ENCODE results near the gene CHPF2.

The CHPF2 gene

DNA sequence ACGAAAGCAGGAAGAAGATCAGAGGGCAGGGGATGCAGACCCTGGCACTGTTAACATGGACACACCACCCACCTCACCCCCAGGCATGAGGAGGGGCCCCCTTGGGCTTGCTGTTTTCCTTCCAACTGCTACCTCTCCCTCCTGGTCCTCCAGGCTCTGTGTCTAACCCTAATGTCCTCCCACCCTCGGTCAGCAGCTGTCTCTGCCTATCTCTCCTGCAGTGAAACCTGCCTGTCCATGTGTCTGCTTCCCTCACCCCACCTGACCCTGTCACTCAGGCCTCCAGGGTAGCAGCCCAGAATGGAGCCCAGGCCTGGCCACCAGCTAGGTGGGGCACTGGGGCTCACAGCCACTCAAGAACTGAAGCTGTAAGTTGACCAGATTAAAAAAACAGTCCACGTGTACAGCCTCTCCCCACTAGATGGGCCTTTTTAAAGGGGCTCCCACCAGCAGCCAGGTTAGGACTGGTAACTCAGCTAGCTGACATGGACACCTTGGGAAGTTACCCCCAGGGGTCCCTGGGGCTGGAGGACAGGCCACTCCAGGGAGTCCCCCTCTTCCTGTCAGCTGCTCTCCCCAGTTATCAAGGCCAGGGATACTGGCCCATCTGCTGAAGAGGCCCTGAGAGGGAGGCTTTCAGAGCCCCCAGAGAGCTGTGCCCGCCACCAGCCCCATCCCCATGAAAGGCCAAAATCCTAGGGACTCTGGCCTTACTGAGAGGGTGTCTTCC, 14.7 kb downstream of the CHPF2 start:
- DNase-seq (ENCODE audit: low read depth): no peak

DNA sequence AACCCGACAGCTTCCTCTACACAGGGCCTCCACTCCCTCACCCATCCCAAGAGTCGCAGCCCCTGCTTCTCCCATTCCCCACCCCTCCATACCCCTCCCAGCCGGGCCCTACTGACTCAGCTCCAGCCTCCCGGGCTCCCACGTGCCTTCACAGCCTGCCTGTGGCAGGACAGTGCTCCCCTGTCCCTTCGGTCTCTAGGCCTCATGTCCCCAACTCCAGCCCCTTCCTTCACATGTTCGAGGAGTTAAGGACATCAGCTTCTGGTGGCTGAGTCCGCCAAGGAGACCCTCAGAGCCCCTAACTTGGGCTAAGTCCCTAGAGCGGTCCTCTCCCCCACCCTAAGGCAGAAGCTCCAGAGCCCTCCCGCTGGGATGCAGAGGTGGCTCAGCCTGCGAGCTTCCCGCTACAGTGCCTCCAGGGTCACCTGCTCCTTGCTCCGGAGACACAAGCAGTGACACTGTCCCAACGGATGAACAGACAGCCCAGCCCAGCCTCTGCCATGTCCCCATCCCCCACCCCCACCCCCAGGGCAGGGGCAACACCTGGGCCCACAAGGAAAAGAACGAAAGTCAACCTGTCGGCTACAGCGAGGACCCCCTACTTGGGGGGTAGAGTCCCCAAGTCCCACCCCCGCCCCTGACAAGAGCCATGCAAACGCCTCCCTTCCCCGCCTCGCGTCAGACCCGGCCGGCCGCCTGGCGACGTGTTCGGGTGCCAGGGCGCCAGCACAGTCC, 15.5 kb downstream of the CHPF2 start:
- no peak for DNase-seq (ENCODE audit: low read depth)

DNA sequence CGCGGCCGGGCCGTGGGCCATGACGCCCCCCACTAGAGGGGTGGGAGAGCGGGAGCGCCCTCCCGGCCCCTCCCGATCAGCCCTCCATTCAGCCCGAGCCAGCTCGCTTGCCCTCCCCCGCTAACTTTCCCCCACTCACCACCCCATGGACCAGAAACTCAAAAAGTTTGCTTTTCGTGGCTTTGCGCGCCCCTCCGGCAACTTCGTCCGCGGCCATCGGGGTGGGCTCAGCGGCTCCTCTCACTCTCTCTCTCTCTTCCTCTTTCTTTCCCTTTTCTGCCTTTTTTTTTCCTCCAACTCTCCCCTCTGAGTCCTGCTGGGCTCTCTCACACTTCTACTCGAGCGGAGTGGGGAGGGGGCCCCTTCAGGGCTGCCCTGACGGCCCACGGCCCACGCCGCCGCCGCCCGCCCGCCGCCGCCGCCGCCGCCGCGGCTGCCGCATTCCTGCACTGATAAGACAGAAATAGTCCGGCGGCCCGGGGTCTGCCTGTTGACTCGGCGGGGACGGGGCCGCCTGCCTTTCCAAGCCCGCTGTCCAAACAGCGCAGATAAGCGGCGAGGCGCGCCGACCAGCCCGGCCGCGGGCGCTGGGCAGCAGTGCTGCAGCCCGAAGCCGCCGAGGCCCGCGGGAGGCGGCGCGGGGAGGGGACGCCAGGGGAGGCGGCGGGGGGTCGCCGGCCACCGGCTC, 16.2 kb downstream of the CHPF2 start, which contains the start of gene SMARCD3:
SMARCD3 (minus strand) TSS at position 349 of the 688 bp plus-strand sequence; CDS start at position 217, 132 bp downstream.
- no peak for DNase-seq (ENCODE audit: low read depth)

DNA sequence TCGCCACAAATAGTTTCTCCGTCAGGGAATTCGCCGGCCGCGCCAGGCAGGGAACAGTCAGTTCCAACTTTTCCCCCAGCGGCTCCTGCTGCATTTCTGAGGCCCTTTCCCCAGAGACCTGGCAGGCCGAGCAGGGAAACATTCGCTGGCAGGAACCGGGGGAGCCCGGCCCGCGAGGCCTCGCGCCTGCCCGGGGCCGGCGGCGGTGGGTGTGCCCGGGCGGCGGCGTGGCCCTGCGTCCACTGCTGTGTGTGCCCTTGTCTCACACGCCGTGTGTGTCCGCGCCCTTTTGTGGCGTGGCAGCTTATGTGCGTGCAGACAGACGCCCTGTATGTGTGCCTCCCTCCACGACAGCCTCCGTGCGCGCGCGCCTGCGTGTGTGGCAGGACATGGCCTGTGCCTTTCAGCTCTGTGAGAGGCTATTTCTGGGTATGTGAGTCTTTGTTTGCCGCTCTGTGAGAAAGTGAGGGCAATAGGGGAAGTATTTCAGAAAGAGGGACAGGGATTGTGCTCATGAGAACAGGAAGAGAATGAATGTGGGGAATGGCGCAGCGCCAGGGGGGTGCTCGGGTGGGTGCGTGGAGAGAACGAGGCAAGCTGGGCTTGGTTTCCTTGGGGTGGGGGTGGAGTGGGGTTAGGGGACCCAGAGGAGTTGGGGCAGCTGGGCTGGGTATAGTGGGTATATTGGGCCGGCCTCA, 16.9 kb downstream of the CHPF2 start:
- no peak for DNase-seq (ENCODE audit: low read depth)

DNA sequence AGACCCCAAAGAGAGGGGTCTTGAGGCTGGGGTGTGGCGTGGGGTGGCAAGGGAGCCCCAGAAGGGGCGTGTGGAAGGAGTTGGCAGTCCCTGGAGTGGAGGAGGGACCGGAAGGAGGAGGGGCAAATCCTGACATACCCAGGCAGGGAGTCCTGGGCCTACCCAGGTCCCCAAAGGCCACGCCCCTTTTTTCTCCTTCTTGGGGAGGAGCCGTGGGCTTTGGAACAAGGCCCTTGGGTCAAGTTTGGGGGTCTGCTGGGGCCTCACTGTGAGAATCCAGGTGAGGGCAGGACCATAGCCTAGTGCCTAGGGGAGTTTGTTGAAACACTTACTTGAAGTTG, 17.4 kb downstream of the CHPF2 start:
- no peak for DNase-seq (ENCODE audit: low read depth)

DNA sequence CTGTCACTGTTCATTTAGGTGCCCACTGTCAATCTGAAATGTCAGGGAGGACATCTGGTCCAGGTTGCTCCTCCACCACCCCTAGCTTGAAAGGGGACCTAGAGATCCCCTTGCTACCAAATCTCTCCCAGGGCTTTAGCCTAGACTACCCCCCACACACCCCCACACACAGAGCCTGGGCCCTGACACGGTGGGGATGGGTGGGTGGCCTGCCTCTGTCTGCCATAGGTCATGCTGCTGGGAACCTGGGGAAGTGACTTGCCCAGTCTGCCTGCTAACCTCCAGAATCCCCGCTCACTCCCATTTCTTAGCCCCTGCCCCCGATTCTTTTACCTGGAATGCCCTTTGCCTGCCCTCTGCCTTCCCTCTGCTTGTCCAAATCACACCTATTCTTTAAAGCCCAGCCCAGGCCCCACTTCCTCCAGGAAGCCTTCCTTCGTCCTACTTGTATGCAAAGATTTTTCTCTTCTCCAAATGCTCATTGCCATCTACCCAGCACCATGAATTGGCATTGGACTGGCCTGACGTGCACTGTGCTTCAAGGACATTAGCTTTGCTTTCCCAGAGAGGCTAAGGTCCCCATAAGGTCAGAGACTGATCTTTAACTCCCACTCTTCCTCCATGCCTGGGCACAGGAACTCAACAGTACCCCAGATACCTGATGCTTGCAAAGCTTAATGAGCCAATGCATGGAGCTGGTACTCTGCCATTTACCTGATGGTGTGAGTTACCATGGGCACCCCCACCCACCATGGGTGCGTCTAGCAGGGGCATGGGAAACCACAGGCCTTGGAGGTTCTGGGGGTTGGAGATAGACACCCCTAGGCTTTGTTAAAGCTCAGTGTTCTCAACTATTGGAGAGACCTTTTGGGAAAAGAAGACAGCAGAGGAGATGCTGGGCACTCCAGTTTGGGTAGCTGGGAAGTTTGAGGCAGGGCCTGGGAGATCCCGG, 18.2 kb downstream of the CHPF2 start:
- DNase-seq (ENCODE audit: low read depth): no peak

DNA sequence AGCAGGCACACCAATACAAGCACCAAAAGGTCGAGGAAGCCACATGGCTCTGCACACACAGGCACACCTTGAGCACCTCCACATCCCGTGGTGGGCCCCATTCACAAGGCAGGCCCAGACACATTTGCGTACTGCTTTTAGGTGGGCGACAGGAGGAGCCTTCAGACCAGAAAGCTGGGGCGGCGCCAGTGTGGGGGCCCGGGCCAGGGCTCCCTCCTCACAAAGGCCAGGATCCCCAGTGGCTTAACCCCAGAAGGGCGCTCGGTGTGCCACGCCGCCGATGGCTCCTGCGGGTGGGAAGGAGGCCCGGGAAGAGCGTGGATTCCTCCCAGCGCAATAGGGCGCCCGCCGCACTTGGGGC, 19.0 kb downstream of the CHPF2 start:
- no peak for DNase-seq (ENCODE audit: low read depth)

DNA sequence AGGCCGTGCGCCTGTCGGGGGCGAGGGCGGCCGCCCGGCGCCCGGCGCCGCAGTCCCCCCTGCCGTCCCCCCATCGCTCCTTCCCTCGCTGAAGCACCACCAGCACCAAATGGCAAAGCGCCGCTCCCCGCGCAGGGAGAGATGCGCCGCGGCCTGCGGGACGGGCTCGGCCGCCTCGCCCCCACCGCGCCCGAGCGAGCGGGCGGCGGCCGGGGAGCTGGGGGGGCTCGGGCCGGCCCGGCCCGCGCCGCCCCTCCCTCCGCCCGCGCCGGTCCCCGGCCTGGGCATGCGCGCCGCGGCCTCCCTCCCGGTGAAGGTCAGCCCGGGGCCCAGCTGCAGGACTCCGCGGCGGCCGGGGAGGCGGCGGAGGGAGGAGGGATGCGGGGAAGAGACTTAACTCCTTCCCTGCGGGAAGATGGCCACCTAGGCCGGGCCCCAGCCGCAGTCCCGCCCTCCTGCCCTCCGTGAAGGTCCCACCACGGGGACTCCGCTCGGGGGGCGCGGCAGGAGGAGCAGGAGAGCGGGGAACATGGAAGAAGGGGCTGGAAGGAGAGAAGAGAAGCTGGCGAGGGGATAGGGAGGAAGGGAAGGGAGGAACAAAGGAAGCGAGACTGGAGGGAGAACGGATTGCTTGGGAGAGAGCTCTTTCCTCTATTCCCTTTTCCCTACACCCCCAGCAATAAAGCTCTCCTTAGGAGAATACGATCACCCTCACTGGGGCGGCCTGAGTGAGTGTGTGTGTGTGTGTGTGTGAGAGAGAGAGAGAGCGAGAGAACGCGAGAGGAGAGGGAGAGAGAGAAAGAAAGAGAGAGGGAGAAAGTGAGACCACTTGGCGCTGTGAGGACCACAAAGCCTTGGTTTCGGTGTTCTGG, 19.6 kb downstream of the CHPF2 start:
- no peak for DNase-seq (ENCODE audit: low read depth)

DNA sequence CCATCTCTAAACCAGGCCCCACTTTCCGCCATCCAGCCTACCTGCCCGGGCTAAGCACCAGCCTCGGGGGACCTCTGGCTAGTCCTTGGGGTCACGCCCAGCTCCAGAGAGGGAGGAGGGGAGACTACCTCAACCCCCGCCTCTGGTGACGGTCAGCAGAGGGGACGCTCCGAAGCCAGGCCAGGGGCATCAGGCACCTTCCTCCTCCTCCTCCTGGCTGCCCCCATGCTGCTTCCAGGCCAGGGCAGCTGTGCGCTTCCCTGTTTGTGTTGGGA, 20.2 kb downstream of the CHPF2 start:
- no peak for DNase-seq (ENCODE audit: low read depth)

DNA sequence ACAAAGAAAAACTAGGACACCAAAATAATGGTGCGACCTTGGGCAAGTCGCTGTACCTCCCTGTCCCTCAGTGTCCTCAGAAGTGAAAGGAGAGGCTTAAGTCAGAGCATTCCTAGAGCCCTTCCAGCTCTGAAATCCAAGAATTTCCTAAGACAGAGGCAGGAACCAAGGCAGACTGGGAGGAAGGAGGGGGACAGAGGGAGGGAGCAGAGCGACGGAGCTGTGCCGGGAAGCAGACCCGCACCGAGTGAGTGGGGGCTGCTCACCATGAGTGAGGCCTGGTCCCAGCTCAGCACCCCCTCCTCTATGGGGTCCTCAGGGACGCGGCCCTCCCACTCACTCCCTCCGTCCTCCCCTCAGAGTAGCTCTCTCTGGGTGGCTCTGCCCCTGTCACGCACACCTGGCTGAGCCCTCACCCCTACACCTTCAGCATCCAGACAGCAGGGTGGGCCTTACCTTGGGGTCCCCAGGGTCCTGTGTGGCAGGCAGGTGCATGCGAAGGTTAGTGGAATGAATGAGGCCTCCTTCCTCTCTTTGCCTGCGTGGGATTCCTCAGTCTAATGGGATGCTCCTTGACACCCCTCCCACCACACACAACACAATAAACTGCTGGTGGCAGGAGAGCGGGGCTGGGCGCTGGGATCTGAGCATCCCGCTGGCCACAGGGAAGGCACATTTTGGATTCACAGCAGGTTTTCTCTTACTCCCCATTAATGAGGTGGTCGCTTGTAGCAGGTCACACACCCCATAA, 20.9 kb downstream of the CHPF2 start:
- no peak for DNase-seq (ENCODE audit: low read depth)

DNA sequence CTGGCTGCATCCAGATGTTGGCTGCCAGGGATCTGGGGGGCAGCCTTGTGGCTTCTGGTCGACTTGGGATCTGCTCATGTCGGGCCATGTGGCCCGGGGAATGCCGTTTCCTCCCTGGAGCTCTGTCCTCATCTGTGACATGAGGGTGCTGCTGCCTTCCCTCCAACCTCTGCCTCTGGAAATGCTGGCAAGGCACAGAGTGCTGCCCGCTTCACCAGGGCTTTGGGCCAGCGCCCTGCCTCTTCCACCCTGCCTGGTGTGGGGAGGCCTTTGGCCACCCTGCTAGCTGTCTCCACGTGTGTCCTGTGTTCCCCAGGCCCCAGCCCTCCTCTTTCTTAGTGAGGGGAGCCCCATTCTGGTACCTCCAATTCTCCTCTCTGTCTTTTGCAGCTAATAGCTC, 22.0 kb downstream of the CHPF2 start:
- no peak for DNase-seq (ENCODE audit: low read depth)

DNA sequence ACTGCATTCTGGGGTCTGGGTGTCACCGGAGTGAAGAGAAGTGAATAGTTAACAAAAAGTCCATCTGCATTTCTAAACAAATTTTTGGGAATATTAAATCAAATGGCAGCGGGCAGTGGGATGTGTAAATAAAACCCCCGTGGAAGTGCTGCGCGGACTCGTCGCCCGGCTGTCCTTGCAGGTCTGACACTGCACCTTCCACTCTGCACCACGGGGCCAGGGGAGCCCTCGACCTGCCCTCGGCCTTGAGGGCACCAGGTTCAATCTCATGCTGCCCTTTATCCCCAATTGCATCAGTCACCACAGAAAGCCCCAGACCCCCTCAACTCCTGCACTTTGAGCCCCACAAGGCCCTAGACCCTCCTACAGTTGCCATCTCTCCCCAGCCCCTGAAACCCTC, 22.6 kb downstream of the CHPF2 start:
- DNase-seq (ENCODE audit: low read depth): no peak

DNA sequence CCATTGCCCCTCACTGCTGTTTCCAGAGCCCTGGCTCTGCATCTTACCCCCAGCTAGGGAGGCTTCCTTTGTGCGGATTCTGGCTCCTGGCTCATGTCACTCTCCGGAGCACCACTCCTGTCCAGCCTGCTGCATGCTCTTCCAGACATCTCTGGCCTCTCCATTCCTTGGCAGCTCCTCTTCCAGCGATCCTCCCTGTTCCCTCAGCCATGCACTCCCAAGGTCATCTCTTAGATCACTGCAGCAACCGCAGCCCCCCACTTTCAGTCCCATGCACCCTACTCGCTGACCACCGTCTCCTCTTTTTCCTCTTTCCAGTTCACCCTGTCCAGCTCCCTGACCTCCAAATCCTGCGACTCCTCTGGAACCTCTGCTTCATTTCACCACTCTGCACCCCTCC, 23.1 kb downstream of the CHPF2 start:
- DNase-seq (ENCODE audit: low read depth): no peak

DNA sequence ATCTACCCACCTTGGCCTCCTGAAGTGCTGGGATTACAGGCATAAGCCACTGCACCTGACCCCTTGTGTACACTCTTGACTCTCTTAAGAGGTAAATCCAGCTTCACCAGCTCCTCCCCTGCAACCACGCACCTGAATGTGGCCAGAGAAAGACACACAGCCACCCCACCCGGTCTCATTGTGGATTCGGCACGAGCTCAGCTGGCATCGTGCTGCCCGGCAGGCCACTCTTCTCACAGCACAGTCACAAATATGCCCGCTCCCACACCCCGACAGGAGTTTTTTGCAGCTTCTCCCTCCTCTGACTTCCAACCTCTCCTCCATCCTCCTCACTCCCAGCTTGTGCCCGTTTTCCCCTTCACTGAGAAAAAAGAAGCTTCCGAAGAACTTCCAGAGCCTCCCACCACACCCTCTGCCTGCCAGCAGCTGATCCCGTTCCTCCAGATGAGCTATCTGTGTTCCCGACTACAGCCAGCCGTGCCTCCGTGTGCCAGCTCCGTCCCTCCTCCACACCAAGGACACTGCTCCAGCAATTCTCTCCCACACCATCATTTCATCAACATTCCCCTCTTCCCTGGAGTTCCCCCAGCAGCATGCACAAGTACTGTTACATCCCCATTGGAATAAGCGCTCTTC, 24.2 kb downstream of the CHPF2 start:
- no peak for DNase-seq (ENCODE audit: low read depth)

DNA sequence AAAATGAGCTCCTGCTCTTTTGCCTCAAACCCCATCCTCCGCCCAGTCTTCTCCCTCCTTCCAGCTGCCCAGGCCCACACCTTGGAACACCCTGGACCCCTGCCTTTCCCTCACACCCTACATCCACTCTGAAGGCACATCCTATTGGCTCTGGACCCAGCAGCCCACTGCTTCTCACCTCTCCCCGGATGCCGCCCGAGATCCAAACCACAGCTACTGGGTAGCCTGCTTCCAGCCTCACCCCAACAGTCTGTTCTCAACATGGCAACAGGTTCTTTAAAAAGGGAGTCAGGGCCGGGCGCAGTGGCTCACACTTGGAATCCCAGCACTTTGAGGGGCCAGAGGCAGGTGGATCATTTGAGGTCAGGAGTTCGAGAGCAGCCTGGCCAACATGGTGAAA, 25.7 kb downstream of the CHPF2 start:
- no peak for DNase-seq (ENCODE audit: low read depth)

DNA sequence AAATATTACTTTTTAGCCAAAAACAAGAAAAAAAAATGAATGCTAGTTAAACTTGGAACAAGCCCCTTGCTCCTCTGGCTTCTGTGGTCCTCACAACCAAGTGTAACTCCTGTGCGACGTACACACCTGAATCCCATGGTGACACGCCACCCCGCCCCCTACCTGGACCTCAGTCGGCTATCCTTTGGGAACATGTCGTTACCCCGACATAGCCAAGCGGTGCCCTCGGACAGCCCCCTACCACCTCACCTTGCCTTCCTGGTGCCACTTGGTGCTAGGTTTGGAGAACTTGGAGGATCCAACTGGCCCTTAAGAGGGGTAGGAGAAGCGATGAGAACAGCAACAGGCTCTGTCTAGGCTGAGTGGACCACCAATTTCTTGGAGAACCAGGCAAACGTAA, 28.2 kb downstream of the CHPF2 start:
- DNase-seq (ENCODE audit: low read depth): no peak

DNA sequence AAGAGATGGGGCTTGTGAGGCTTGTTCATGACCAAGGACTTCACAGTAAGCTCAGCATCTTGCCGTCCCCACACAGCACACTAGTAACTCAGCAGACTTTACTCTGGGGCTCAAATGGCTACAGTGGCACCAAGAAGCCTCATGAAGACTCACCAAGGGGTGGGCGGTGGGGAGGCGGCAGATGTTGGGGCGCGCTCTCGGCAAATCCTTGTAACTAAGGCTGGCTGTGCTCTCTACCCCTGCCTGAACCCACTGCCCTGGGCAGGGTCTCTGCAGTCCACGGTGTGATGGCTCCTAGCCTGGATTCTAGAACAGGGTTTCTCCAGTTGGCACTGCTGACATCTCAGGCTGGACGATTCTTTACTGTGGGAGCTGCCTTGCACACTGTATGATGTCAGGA, 28.6 kb downstream of the CHPF2 start:
- no peak for DNase-seq (ENCODE audit: low read depth)

DNA sequence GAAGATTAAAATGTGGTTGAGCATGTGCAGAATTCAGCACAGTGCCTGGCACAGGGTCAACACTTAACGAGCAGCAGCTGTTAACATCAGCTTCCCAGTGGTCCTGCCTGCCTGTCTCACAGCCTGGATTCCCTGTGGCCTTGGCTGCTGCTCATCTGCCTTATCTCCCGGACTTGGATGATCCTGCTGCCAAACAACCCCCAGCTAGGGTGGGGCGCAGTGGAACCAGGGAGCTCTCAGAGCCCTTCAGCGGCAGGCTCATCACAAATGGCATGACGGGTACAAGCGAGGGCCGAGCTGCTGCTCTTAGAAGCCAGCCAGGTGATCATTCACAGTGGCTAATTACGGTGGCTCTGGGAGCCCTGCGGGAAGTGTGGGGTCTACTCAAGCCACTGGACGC, 29.2 kb downstream of the CHPF2 start:
- no peak for DNase-seq (ENCODE audit: low read depth)

DNA sequence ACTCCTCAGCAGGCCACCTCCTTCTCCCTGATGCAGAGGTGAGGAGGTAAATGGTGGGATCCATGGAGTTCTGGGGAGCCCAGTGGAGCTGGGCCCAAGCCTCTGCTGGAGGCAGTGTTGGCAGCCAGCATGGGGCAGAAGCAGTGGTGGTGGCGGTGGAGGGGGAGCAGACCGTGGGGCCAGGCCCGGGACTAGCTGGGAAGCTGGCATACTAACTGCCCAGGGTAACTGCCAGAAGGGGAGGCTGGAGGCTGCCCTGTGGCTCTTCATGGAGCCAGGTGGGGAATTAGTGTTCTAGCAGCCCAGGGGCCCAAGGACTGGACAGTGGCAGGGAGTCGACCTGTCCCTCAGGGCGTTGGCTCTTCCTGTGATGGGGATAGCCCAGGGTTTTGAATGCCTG, 32.3 kb downstream of the CHPF2 start:
- no peak for DNase-seq (ENCODE audit: low read depth)
